Measurements from ENCODE around the gene SCN1B.

DNA sequence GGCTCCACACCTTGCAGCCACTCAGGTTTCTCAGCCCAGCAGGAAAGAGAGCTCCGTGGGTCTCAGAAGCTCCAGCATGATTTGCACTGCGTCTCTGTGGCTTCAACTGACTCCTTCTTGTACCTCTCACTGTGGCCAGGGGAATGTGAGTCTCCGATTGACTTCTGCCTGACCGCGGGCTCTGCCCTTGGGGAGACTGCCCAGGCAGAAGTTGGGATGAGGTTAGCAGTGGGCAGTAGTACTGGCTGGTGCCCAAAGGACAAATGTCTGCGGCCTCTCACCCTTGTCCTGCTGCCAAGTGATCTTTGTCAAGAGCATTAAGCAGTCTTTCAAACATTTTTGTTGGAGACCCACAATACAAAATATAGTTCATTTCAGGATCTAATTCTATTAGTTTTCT is 50.9 kb downstream of the SCN1B start:
- no peak for TF ChIP-seq CTCF (IDR thresholded peaks at IDR 0.05)
- TF ChIP-seq EP300 (IDR thresholded peaks at IDR 0.05) = no peak
- no peak for TF ChIP-seq POLR2A (IDR thresholded peaks at IDR 0.05)
